ENCODE data around the gene CATSPERZ.

- TF ChIP-seq, protein P1, sequence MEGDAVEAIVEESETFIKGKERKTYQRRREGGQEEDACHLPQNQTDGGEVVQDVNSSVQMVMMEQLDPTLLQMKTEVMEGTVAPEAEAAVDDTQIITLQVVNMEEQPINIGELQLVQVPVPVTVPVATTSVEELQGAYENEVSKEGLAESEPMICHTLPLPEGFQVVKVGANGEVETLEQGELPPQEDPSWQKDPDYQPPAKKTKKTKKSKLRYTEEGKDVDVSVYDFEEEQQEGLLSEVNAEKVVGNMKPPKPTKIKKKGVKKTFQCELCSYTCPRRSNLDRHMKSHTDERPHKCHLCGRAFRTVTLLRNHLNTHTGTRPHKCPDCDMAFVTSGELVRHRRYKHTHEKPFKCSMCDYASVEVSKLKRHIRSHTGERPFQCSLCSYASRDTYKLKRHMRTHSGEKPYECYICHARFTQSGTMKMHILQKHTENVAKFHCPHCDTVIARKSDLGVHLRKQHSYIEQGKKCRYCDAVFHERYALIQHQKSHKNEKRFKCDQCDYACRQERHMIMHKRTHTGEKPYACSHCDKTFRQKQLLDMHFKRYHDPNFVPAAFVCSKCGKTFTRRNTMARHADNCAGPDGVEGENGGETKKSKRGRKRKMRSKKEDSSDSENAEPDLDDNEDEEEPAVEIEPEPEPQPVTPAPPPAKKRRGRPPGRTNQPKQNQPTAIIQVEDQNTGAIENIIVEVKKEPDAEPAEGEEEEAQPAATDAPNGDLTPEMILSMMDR (IDR thresholded peaks at IDR 0.05; ENCODE audit: poor library complexity), result no peak
- TF ChIP-seq EZH2phosphoT487 (IDR thresholded peaks at IDR 0.05; ENCODE audit: low read depth, severe bottlenecking, unreplicated experiment), result no peak
Observed at GRCh38 chr11:64342869-64343745, 42.9 kb downstream of the CATSPERZ start.

Measured in hepatocyte (in vitro differentiated cells).